ENCODE measurements around the gene HOXC10.
A peak's percentile ranks its signal among the peaks of the same experiment; 100 is the strongest.

HOXC10 gene

GRCh38 chr12:53991077-53991460, 6.1 kb downstream of the HOXC10 start:
- peak; percentile 51 for DNase-seq (ENCODE audit: low spot score)

GRCh38 chr12:53992377-53992889, 7.5 kb downstream of the HOXC10 start:
- no peak for DNase-seq (ENCODE audit: low spot score)

DNA sequence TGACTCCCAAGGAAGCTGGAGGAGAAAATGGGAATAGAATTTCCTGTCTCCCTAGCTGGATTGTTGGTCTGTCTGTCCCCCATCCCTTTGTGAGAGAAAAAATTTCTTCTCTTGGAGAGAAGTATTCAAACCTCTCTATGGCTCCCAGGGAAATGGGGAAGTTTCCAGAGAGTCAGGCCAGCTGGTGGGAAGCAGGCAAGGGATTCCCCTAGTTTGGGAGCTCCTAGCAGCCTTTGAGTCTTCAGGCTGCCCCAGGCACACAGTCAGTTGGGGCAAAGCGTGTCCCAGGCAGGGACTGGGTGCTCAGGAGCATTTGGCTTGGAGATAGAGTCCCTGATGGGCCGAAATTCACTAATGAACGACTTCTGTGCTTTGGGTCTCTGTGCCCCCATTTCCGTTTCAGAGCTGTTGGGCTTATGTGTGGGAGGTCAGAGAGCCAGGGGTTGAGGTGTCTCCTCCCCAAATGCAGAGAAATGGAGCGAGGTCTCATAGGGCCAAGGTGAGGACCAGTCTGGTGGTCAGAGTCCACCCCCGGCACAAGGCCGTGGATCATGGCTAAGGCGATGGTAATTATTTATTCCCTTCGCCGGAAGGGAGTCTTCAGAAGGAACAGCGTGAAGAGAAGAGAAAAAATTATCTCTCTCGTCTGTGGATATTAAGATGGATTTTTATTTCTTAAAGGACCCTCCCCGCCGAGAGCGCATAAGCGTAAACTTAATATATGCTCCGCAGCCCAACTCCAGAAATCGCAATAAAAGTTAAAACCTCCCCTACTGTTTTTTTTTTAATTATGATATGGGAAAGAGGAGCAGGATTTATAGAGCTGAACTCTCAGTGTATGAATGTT, 8.4 kb downstream of the HOXC10 start:
- no peak for DNase-seq (ENCODE audit: low spot score)

DNA sequence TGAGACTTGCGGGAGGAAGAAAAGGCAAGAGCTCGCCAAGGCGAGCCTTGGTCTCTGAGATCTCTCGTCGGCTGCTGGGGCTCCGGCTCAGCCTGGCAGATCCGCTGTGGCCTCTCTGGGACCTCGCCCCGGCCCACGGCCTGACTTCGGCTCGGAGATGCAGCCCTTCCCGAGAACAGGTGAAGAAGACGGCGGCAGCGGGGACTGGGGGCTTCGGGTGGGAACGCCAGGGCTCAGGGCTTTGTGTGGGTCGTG, 9.0 kb downstream of the HOXC10 start:
- no peak for DNase-seq (ENCODE audit: low spot score)

- DNase-seq (ENCODE audit: low spot score): no peak
Observed at GRCh38 chr12:53994264-53995001, 9.5 kb downstream of the HOXC10 start.

GRCh38 chr12:53995002-53995377, 10.0 kb downstream of the HOXC10 start:
- no peak for DNase-seq (ENCODE audit: low spot score)

GRCh38 chr12:53995378-53996239, 10.7 kb downstream of the HOXC10 start:
- peak; percentile 69 for DNase-seq (ENCODE audit: low spot score)

DNA sequence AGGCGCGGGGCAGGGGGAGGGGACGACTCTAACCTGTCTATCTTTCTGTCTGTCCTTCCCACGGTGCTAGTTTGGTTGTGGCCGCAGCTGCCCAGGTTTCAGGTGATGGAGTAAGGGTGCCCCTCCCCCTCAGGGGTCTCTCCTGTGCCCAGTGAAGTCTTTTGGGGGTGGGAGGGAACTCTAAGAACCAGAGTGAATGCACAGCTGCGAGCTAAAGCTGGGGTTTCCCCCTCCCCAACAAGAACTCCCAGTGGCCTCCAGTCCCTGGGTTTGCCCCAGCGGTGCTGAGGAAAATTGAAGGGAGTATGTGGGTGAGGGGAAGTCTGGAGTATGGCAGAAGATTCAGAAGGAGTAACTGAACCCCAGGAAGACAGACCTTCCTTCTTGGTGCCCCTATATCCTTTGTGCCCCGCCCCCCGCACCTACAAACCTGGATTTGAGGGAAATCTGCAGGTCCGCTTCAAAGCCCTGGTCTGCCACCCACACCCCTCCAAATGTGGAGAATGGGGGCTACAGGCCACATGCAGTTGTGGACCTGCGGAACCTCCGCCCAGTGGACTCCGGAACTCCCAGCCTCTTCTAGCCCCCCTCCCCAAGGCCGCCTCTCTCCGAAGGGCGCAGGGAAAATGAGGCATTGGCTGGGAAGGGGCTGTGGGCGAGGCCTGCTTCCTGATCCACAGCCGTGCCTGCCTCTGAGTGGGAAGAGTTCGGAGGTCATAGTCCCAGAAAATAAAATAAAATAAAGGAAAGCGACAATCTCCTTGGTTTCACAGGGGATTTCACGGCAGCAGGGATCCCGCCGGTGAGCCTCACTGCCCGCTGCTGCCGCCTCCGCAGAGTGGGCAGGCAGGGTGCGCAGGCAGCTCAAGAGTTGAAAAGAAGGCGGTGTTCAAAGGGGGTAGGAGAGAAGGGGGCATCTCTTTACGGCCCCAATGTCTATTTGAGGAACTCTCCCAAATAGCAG, 11.6 kb downstream of the HOXC10 start:
- no peak for DNase-seq (ENCODE audit: low spot score)

GRCh38 chr12:53997204-53998109, 12.5 kb downstream of the HOXC10 start:
- no peak for DNase-seq (ENCODE audit: low spot score)

DNA sequence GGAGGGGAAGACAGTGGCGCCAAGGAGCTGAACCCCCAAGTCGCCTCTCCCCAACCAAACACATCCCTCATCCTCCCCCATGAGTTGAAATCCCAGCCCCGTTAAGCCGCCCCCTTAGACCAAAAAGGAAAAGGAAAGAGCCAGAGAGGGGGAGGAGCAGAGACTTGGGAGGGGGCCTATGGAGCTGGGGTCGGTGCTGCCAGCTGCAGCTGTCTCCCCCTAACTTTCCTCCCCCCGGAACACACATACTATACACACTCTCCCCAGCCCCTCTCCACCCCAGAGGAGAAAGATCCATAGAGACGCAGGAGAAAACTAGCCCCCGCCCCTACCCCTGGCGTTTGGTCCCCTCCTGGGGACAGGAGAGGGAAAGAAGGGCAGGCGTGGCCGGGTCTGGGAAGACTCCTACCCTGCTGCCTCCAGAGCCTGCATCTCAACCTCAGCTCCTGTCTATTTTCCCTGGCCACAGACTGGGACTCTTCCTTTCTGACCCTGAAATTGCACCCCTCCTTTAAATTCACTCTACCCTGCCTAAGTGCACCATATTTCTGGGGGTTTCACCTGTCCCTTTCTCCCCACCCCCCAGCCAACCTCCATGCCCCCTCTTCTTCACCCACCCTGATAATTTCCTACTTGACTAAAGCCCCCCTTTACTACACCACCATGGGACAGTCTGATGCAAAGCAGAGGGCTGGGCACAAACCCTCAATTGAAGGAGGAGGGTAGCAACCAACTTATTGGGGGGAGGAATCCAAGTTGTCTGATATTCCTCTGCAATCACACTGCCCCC, 13.4 kb downstream of the HOXC10 start:
- no peak for DNase-seq (ENCODE audit: low spot score)

GRCh38 chr12:53998900-53999236, 13.9 kb downstream of the HOXC10 start:
- no peak for DNase-seq (ENCODE audit: low spot score)

DNA sequence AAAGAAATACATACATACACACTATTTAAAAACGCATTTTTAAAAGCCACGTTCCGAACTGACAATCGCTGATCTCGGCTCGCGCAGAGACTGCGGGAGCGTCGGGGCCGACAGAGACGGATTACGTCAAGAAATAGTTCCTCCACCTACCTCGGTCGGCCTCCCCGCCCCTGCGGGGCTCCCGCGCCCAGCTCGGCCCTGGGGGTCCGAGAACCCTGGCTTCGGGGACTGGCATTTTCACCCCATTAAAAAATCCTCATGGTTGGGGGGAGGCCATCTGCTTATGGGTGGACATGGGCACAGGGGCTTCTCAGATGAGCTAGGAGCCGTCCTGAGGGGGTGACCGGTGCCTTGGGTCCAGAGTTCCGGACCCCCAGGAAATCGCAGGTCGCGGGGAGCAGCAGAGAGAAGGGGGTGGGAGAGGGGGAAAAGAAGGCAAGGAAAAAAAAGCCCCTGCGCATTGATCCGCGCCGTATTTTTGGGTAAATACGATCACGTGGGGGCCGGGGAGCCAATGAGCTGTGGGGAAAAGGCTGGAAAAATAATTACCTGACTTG, 14.7 kb downstream of the HOXC10 start:
- peak; percentile 86 for DNase-seq (ENCODE audit: low spot score)

- DNase-seq (ENCODE audit: low spot score): peak; percentile 50
Observed at GRCh38 chr12:54000116-54001114, 15.5 kb downstream of the HOXC10 start, which contains the start of gene HOXC9. HOXC9 (plus strand) TSS chr12:54000161; CDS start chr12:54000189, 28 bp downstream.

GRCh38 chr12:54001283-54002187, 16.6 kb downstream of the HOXC10 start:
- no peak for DNase-seq (ENCODE audit: low spot score)

- no peak for DNase-seq (ENCODE audit: low spot score)
Observed at GRCh38 chr12:54002278-54002914, 17.4 kb downstream of the HOXC10 start.

DNA sequence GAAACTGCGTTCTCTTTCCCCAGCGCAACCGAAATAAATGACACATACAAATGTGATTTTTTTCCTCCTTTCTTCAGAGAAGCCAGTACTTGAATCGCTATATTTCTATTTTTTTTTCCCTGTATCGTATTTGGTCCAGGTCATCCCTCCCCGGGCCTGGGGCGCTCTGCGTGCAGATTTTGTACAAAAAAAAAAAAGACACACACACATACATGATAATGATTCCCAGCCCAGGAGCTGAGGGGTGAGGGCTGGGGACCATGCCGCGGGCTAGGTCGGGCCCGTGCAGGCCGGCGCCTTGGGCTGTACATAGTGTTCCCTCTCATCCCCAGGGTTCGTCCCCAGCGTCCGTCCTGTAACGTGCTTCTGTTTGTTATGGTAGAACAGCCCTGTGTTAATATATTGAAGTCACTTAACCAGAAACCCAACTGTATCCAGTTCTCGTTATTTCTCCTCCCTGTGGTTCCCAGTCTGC, 18.0 kb downstream of the HOXC10 start:
- no peak for DNase-seq (ENCODE audit: low spot score)

Data from AG08396 (cell line).